Measurements from ENCODE around the gene SLC35G2. TPM values are rescaled to one million over a fixed set of nuclear protein-coding genes. Genes with fewer than 3 reads are reported as not detected.
A peak's percentile ranks its signal among the peaks of the same experiment; 100 is the strongest.

The SLC35G2 gene
- total RNA-seq, 1 experiment from 2014 or later = 26.4 TPM

DNA sequence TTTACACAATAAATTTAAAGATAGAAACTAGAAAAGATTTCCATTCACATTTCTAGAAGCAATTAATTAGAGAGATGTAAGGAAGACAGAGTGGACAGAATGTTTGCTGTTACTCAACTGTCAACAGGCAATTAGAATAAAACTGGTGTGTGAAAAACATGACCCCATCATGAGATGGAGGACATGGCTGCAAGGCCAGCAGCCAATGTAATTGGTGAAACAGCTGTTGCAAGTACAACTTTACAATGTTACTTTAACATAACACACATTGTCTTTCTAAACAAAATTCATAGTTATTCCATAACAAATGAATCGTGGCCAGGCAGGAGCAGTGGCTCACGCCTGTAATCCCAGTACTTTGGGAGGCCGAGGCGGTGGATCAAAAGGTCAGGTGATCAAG is 38.2 kb upstream of the SLC35G2 start:
- CTCF ChIA-PET = no interaction called here

GRCh38 chr3:136783708-136784191 is 35.2 kb upstream of the SLC35G2 start:
- peaks cover 25% of the 10 kb centered on the region for H3K4me1 ChIP-seq (ENCODE audit: insufficient read depth, low read length, poor library complexity, severe bottlenecking)

More for the DNA sequence above, 38.2 kb upstream of the SLC35G2 start:
- Histone ChIP-seq H3K9me3 (ENCODE audit: low read depth, low read length, poor library complexity, severe bottlenecking) (no peaks in the 10 kb centered on the region), H3K4me3 (ENCODE audit: low read depth, low read length, poor library complexity, severe bottlenecking) (no peak overlapping the region), H3K27ac (ENCODE audit: low read depth, low read length, poor library complexity, severe bottlenecking) (no peak overlapping the region), H3K36me3 (ENCODE audit: insufficient read depth, low read length, poor library complexity, severe bottlenecking) (no peaks in the 10 kb centered on the region), H3K27me3 (replicated peaks; ENCODE audit: insufficient read depth, low read depth, low read length, poor library complexity) (no peaks in the 10 kb centered on the region), H3K4me1 (ENCODE audit: insufficient read depth, low read length, poor library complexity, severe bottlenecking) (peaks cover 6% of the 10 kb centered on the region)
- no peak for DNase-seq (ENCODE audit: low spot score)
- intact Hi-C loops (cut with micrococcal nuclease; ENCODE audit: unreplicated experiment) = no loop called here
- POLR2A ChIA-PET (ENCODE audit: low non-redundant PET) = no interaction called here
- BruUV-seq (replicated peaks) = no TSS peak
- TF ChIP-seq CTCF (conservative IDR thresholded peaks at IDR 0.05; ENCODE audit: low read depth, low read length) (no peak), EZH2 (IDR thresholded peaks at IDR 0.05; ENCODE audit: borderline replicate concordance, low read depth, low read length, poor library complexity, severe bottlenecking) (no peak)

GRCh38 chr3:136787349-136787748 is 31.6 kb upstream of the SLC35G2 start:
- Histone ChIP-seq H3K27me3 (replicated peaks; ENCODE audit: insufficient read depth, low read depth, low read length, poor library complexity) (no peaks in the 10 kb centered on the region), H3K36me3 (ENCODE audit: insufficient read depth, low read length, poor library complexity, severe bottlenecking) (no peaks in the 10 kb centered on the region), H3K27ac (ENCODE audit: low read depth, low read length, poor library complexity, severe bottlenecking) (peak overlapping the region; percentile 90), H3K9me3 (ENCODE audit: low read depth, low read length, poor library complexity, severe bottlenecking) (no peaks in the 10 kb centered on the region), H3K4me1 (ENCODE audit: insufficient read depth, low read length, poor library complexity, severe bottlenecking) (peaks cover 25% of the 10 kb centered on the region), H3K4me3 (ENCODE audit: low read depth, low read length, poor library complexity, severe bottlenecking) (no peak overlapping the region)
- intact Hi-C loops (cut with micrococcal nuclease; ENCODE audit: unreplicated experiment) = no loop called here
- ChIA-PET CTCF (interaction anchor here (0.6 kb wide), 1 partner anchor 357 kb away, joined by 9 read pairs; no protein-coding TSS in a partner anchor), POLR2A (ENCODE audit: low non-redundant PET) (no interaction called here)
- no TSS peak for BruUV-seq (replicated peaks)
- peak; percentile 34 for DNase-seq (ENCODE audit: low spot score)
- TF ChIP-seq CTCF (conservative IDR thresholded peaks at IDR 0.05; ENCODE audit: low read depth, low read length) (no peak), EZH2 (IDR thresholded peaks at IDR 0.05; ENCODE audit: borderline replicate concordance, low read depth, low read length, poor library complexity, severe bottlenecking) (no peak)

More at GRCh38 chr3:136783708-136784191, 35.2 kb upstream of the SLC35G2 start:
- intact Hi-C loops (cut with micrococcal nuclease; ENCODE audit: unreplicated experiment) = no loop called here
- TF ChIP-seq CTCF (conservative IDR thresholded peaks at IDR 0.05; ENCODE audit: low read depth, low read length) (no peak), EZH2 (IDR thresholded peaks at IDR 0.05; ENCODE audit: borderline replicate concordance, low read depth, low read length, poor library complexity, severe bottlenecking) (no peak)
- DNase-seq (ENCODE audit: low spot score) = no peak
- Histone ChIP-seq H3K9me3 (ENCODE audit: low read depth, low read length, poor library complexity, severe bottlenecking) (no peaks in the 10 kb centered on the region), H3K27me3 (replicated peaks; ENCODE audit: insufficient read depth, low read depth, low read length, poor library complexity) (no peaks in the 10 kb centered on the region), H3K36me3 (ENCODE audit: insufficient read depth, low read length, poor library complexity, severe bottlenecking) (no peaks in the 10 kb centered on the region), H3K27ac (ENCODE audit: low read depth, low read length, poor library complexity, severe bottlenecking) (no peak overlapping the region), H3K4me3 (ENCODE audit: low read depth, low read length, poor library complexity, severe bottlenecking) (no peak overlapping the region)
- POLR2A ChIA-PET (ENCODE audit: low non-redundant PET) = no interaction called here
- BruUV-seq (replicated peaks) = no TSS peak
- CTCF ChIA-PET = no interaction called here
